ENCODE measurements around the gene CACNA2D2.

GRCh38 chr3:50484722-50485121 lies 18.7 kb downstream of the CACNA2D2 start:
- TF ChIP-seq CTCF (IDR thresholded peaks at IDR 0.05; ENCODE audit: low read length): no peak
- TF ChIP-seq EZH2 (optimal IDR thresholded peaks at IDR 0.05; ENCODE audit: low read depth, low read length): no peak
